ENCODE results near the gene BCO2.

Gene BCO2

GRCh38 chr11:112226062-112226830 is 50.9 kb downstream of the BCO2 start, which contains the start of gene PTS:
Gene PTS (plus strand): TSS chr11:112226428. CDS start chr11:112226444, 16 bp downstream.
- peak within 1 kb of the TSS; percentile 93 for H3K27ac ChIP-seq (replicated peaks)
- TF ChIP-seq CTCF (IDR thresholded peaks at IDR 0.05; ENCODE audit: insufficient read depth, low read length), result no peak
- peak; percentile 79; the same call in 1 of the 2 replicates for TF ChIP-seq POLR2AphosphoS5 (IDR thresholded peaks at IDR 0.05; ENCODE audit: low read depth)
- TF ChIP-seq GABPA (IDR thresholded peaks at IDR 0.05; ENCODE audit: low read depth), result no peak
- peak; percentile 77 for TF ChIP-seq SPI1 (IDR thresholded peaks at IDR 0.05; ENCODE audit: borderline replicate concordance, low read depth)
- peak; percentile 33 for TF ChIP-seq REST (IDR thresholded peaks at IDR 0.05; ENCODE audit: insufficient replicate concordance, low read depth)
- no peaks in the 10 kb centered on the region for H3K27me3 ChIP-seq (ENCODE audit: insufficient read depth, poor library complexity, severe bottlenecking)
- H3K4me3 ChIP-seq (replicated peaks; ENCODE audit: insufficient read depth, low read length), result peak within 1 kb of the TSS; percentile 72
- peak; percentile 69 to 87 for DNase-seq (ENCODE audit: low read depth in 1 of 2, low spot score in 1 of 2)

- Histone ChIP-seq H3K27ac (replicated peaks) (peak overlapping the region; percentile 93), H3K27me3 (ENCODE audit: insufficient read depth, poor library complexity, severe bottlenecking) (no peaks in the 10 kb centered on the region), H3K4me3 (replicated peaks; ENCODE audit: insufficient read depth, low read length) (peak overlapping the region; percentile 72)
- DNase-seq (ENCODE audit: low read depth in 1 of 2, low spot score in 1 of 2), result no peak
- TF ChIP-seq CTCF (IDR thresholded peaks at IDR 0.05; ENCODE audit: insufficient read depth, low read length), result no peak
- TF ChIP-seq POLR2AphosphoS5 (IDR thresholded peaks at IDR 0.05; ENCODE audit: low read depth), result no peak
- TF ChIP-seq SPI1 (IDR thresholded peaks at IDR 0.05; ENCODE audit: borderline replicate concordance, low read depth), result no peak
- TF ChIP-seq GABPA (IDR thresholded peaks at IDR 0.05; ENCODE audit: low read depth), result no peak
- TF ChIP-seq REST (IDR thresholded peaks at IDR 0.05; ENCODE audit: insufficient replicate concordance, low read depth), result no peak
Observed at GRCh38 chr11:112226831-112227401, 51.6 kb downstream of the BCO2 start.

- no peak overlapping the region; the same call in 1 of the 2 replicates for H3K4me3 ChIP-seq (replicated peaks; ENCODE audit: insufficient read depth, low read length)
- TF ChIP-seq REST (IDR thresholded peaks at IDR 0.05; ENCODE audit: insufficient replicate concordance, low read depth), result no peak
- TF ChIP-seq GABPA (IDR thresholded peaks at IDR 0.05; ENCODE audit: low read depth), result no peak
- no peak for TF ChIP-seq CTCF (IDR thresholded peaks at IDR 0.05; ENCODE audit: insufficient read depth, low read length)
- no peak for TF ChIP-seq SPI1 (IDR thresholded peaks at IDR 0.05; ENCODE audit: borderline replicate concordance, low read depth)
- no peak for TF ChIP-seq POLR2AphosphoS5 (IDR thresholded peaks at IDR 0.05; ENCODE audit: low read depth)
- no peak for DNase-seq (ENCODE audit: low read depth in 1 of 2, low spot score in 1 of 2)
- no peak overlapping the region for H3K27ac ChIP-seq (replicated peaks)
- no peaks in the 10 kb centered on the region for H3K27me3 ChIP-seq (ENCODE audit: insufficient read depth, poor library complexity, severe bottlenecking)
Observed at GRCh38 chr11:112227471-112227870, 52.2 kb downstream of the BCO2 start.
